K562 (cell line): ENCODE measurements around the gene GUCA2B. TPM values are rescaled to one million over a fixed set of nuclear protein-coding genes. Genes with fewer than 3 reads are reported as not detected.

ENCODE experiments used
- ATAC-seq: fragments of 200-7000 bp; cut with Tn5 transposase; 3 replicates; pipeline ENCODE4 v1.9.1; 2020; ENCODE audit warnings: moderate library complexity
- BruUV-seq: library from RNA; stranded (reverse); fragments of 400-500 nt; replicated peaks from 2 replicates; lab custom pipeline; 2021; lab: Mats Ljungman, UMichigan
- CTCF ChIA-PET: fragments of 300-600 bp; formaldehyde crosslinking; extraction: SDS; loops from one replicate; lab custom pipeline; 2021; ENCODE audit warnings: low intra/inter-chr PET ratio; lab: Yijun Ruan, JAX
- POLR2A ChIA-PET: fragments of 300-600, 350-650 bp; sonication (Branson Sonifier 250); formaldehyde crosslinking; extraction: SDS; loops from one replicate; lab custom pipeline; 2021; ENCODE audit warnings: antibody characterized with exemption, inconsistent platforms; lab: Yijun Ruan, JAX
- DNase-seq, 4 experiments: peaks; one replicate each; pipeline versions ENCODE4 v3.0.0 to v3.0.0-alpha.2; 2011 to 2018; ENCODE audit warnings: low spot score in 3 of 4, mixed read lengths in 3 of 4; ENCODE audit errors: extremely low read depth in 1 of 4
- FAIRE-seq: peaks from 2 replicates; lab custom pipeline; 2011; peaks lifted over from hg19 to GRCh38; lab: Jason Lieb, UNC
- H2AFZ ChIP-seq: 2 replicates; pipeline ENCODE4 v1.6.0; 2011; ENCODE audit warnings: low read depth, low read length, control low read depth, inconsistent platforms
- H3K27ac ChIP-seq: fragments of 200-600 bp; 3 replicates; pipeline ENCODE4 v1.8.0; 2011; ENCODE audit warnings: low read depth, mild to moderate bottlenecking, control low read depth, inconsistent platforms, low read length, moderate library complexity, mixed read lengths; ENCODE audit errors: extremely low read depth
- H3K27me3 ChIP-seq, 2 experiments: fragments of 300-600 bp in 1 of 2; 2 replicates in 1 of 2; 3 replicates in 1 of 2; pipeline versions ENCODE4 v1.6.0 to v1.8.0; 2011; ENCODE audit warnings: inconsistent platforms in 2 of 2, low read length in 2 of 2, mild to moderate bottlenecking in 1 of 2, mixed read lengths in 1 of 2, moderate library complexity in 1 of 2; ENCODE audit not compliant: control insufficient read depth in 2 of 2, insufficient read depth in 2 of 2
- H3K36me3 ChIP-seq: fragments of 300-600 bp; 3 replicates; pipeline ENCODE4 v1.8.0; 2011; ENCODE audit warnings: mild to moderate bottlenecking, low read length, inconsistent platforms; ENCODE audit not compliant: control insufficient read depth, insufficient read depth
- H3K4me1 ChIP-seq, 2 experiments: fragments of 200-600 bp in 1 of 2; replicated peaks in 1 of 2; 2 replicates in 1 of 2; 3 replicates in 1 of 2; pipeline versions ENCODE4 v1.5.1 to v1.8.0; 2011; ENCODE audit warnings: inconsistent platforms in 2 of 2, low read length in 2 of 2, mild to moderate bottlenecking in 1 of 2, mixed read lengths in 1 of 2, moderate library complexity in 1 of 2; ENCODE audit not compliant: control insufficient read depth in 2 of 2, insufficient read depth in 2 of 2
- H3K4me2 ChIP-seq: 2 replicates; pipeline ENCODE4 v1.6.1; 2011; ENCODE audit warnings: low read length, control low read depth, inconsistent platforms, mixed read lengths; ENCODE audit not compliant: insufficient read depth
- H3K4me3 ChIP-seq: fragments of 200-600 bp; sonication (generic), shearing (Covaris generic); 2 replicates; pipeline ENCODE4 v1.5.1; 2016; ENCODE audit warnings: control low read depth, inconsistent platforms
- H3K79me2 ChIP-seq: fragments of 200-600 bp; 3 replicates; pipeline ENCODE4 v1.8.0; 2011; ENCODE audit warnings: low read length, inconsistent platforms; ENCODE audit not compliant: control insufficient read depth, insufficient read depth
- H3K9ac ChIP-seq, 2 experiments: 2 replicates each; pipeline versions ENCODE4 v1.6.0 to v1.6.1; 2011; ENCODE audit warnings: low read depth in 2 of 2, low read length in 2 of 2, control low read depth in 1 of 2, inconsistent platforms in 1 of 2, mild to moderate bottlenecking in 1 of 2, mixed read lengths in 1 of 2; ENCODE audit not compliant: insufficient read depth in 1 of 2
- H3K9me1 ChIP-seq: one replicate; pipeline ENCODE4 v1.6.0; 2011; ENCODE audit warnings: inconsistent platforms, mild to moderate bottlenecking, low read length, moderate library complexity; ENCODE audit not compliant: control insufficient read depth, insufficient read depth
- H3K9me3 ChIP-seq: replicated peaks from 2 replicates; pipeline ENCODE4 v1.5.1; 2011; ENCODE audit warnings: low read depth, low read length, inconsistent platforms; ENCODE audit not compliant: control insufficient read depth, insufficient read depth
- H4K20me1 ChIP-seq: replicated peaks from 2 replicates; pipeline ENCODE4 v1.6.1; 2011; ENCODE audit warnings: low read length, inconsistent platforms, mixed read lengths; ENCODE audit not compliant: control insufficient read depth, insufficient read depth
- JUND ChIP-seq, 2 experiments: IDR thresholded peaks; 2 replicates in 1 of 2; 3 replicates in 1 of 2; pipeline ENCODE4 v1.6.1; 2011; ENCODE audit warnings: borderline replicate concordance in 2 of 2, low read depth in 2 of 2, low read length in 2 of 2, improper control_type of control experiment in 1 of 2, missing biosample characterization in 1 of 2, missing genetic modification characterization in 1 of 2, missing genetic modification reagents in 1 of 2
- KDM1A ChIP-seq, 2 experiments: fragments of 450-650 bp; IDR thresholded peaks; 2 replicates each; pipeline ENCODE4 v1.6.1; 2016; ENCODE audit warnings: mild to moderate bottlenecking in 2 of 2
- SMARCA4 ChIP-seq: fragments of 450-650 bp; IDR thresholded peaks from 2 replicates; pipeline ENCODE4 v1.6.1; 2016
- SPI1 ChIP-seq: IDR thresholded peaks from 2 replicates; pipeline ENCODE4 v1.6.1; 2011; ENCODE audit warnings: low read depth, low read length, control low read depth, borderline replicate concordance
- WGBS: fragments of 100-300 bp; shearing (Covaris generic); methylation state at CpG from one replicate; pipeline ENCODE4 v1.1.6; 2016; ENCODE audit warnings: low coverage, mixed read lengths; ENCODE audit not compliant: insufficient coverage; ENCODE audit errors: missing lambda C conversion rate; 5-methylcytosine and 5-hydroxymethylcytosine counted together
- in situ Hi-C: fragments of 300-500 bp; cut with MboI; formaldehyde crosslinking; loops from 4 replicates; pipeline ENCODE4 v1.15.0; 2018; ENCODE audit warnings: inconsistent platforms, mixed read lengths
- intact Hi-C: fragments of 100-400 bp; cut with micrococcal nuclease; formaldehyde crosslinking; loops from 2 replicates; pipeline ENCODE4 v1.14.2; 2022
- polyA plus RNA-seq, 8 experiments: library from polyadenylated mRNA; depleted of rRNA in 4 of 8; stranded (reverse) in 5 of 8; unstranded in 3 of 8; fragments of >200 nt; fragmentation: Nextera tagmentation in 2 of 8; fragmentation: Illumina TruSeq in 1 of 8; extraction: Ambion mirVana in 2 of 8; extraction: Trizol in 1 of 8; gene quantifications; 2 replicates each; pipeline versions ENCODE4 v1.2.1 to v1.2.3, GENCODE V29; 2011 to 2014; ENCODE audit warnings: inconsistent platforms in 1 of 8, missing spikeins in 1 of 8
- total RNA-seq, 7 experiments: library from RNA; depleted of rRNA in 6 of 7; stranded (reverse); fragments of >200 nt in 6 of 7; fragmentation: Illumina TruSeq in 2 of 7; extraction: Trizol in 2 of 7; gene quantifications; 2 replicates each; pipeline versions ENCODE4 v1.2.1 to v1.2.3, GENCODE V29; 2011 to 2021; ENCODE audit warnings: low replicate concordance in 1 of 7
- TF ChIP-seq, protein P1 (sequence below): sonication (generic); formaldehyde crosslinking; IDR thresholded peaks from 2 replicates; pipeline ENCODE4 v1.8.1; 2022; ENCODE audit warnings: missing genetic modification reagents
- TF ChIP-seq, protein P2 (sequence below): sonication (generic); formaldehyde crosslinking; IDR thresholded peaks from 2 replicates; pipeline ENCODE4 v1.8.0; 2023; ENCODE audit warnings: missing genetic modification reagents, mild to moderate bottlenecking, borderline replicate concordance

The GUCA2B gene
- total and polyA plus RNA-seq, 9 of the 15 experiments (the other 6 are each of a cell fraction or from before 2014, with no cell fraction given), result not detected

DNA sequence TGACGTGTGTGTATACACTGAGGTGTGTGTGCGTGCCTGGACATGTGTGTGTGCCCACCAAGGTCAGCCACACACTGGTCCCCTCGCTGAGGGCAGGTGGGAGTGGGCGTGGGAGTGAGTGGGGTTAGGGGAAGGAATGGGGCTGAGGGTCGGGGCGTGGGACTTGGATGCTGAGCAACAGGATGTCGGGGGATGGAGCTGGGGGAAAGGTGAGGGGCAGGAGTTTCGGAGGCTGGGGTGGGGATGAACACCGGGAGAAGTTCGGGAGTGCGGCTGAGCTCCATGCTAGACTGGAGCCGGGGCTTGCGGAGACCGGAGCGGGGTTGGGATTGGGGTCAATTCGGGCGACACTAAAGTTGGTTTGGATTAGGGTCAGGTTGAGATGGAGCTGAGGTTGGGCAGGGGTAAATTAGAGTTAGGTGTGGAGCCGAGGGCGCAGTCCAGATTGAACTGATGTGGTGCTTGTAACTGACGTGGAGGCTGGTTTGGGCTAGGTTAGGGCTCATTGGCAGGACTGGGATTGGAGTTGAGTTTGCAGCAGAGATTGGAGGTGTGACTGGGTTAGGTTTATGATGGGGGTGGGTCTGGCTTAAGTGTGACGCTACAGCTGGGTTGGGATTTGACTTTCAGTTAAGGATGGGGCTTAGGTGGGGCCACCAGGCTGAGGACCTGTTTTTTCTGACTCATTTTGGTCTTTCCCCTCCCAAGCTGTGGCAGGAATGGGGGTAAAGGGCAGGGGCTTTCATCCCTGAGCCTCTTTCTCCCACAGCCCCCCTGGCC, 14.6 kb downstream of the GUCA2B start:
- H2AFZ ChIP-seq, result no peak overlapping the region
- H3K27me3 ChIP-seq, result peaks cover 0 to 29% of the 10 kb centered on the region in 2 experiments; a peak in 3 of 5 replicates
- ATAC-seq, result no peak
- WGBS, result 23% methylated on average over 16 of the region's 21 CpGs
- no TSS peak for BruUV-seq
- H3K36me3 ChIP-seq, result no peaks in the 10 kb centered on the region
- no peaks in the 10 kb centered on the region; the same call in 1 of the 2 replicates for H3K9me3 ChIP-seq
- H3K4me1 ChIP-seq, result peaks cover 0 to 16% of the 10 kb centered on the region in 2 experiments; a peak in 2 of 5 replicates
- ChIA-PET POLR2A (interaction anchor here (0.8 kb wide), 1 partner anchor 17 kb away, joined by 4 read pairs; no protein-coding TSS in a partner anchor), CTCF (no interaction called here)
- DNase-seq, result no peak
- no peak overlapping the region for H3K9ac ChIP-seq
- H3K79me2 ChIP-seq, result no peaks in the 10 kb centered on the region
- peaks cover 3% of the 10 kb centered on the region; the same call in 1 of the 2 replicates for H4K20me1 ChIP-seq
- no peak for FAIRE-seq
- H3K4me2 ChIP-seq, result no peak overlapping the region
- H3K27ac ChIP-seq, result no peak overlapping the region
- no peaks in the 10 kb centered on the region for H3K9me1 ChIP-seq
- intact Hi-C loops (no loop called here), in situ Hi-C loops (no loop called here)
- H3K4me3 ChIP-seq, result no peak overlapping the region
- TF ChIP-seq SMARCA4 (no peak), KDM1A (IDR thresholded peaks at IDR 0.05) (peak in 1 of 2 experiments; percentile 60; a peak in 3 of 4 replicates)

DNA sequence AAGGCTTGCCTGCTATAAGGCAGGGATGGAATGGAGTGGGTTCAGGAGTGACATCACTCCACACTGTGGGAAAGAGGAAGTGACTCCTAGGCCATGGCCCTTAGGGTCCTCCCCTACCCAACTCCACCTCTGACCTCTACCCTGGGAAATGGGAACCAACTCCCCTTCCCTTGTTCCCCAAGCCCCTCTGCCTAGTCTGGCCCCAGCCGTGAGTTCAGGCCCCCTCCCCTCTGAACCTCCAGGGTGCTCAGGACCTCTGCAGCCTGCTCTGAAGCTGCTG, 15.1 kb downstream of the GUCA2B start:
- in situ Hi-C loops, result no loop called here
- Histone ChIP-seq H3K4me2 (no peak overlapping the region), H3K79me2 (no peaks in the 10 kb centered on the region), H3K9me3 (no peaks in the 10 kb centered on the region; the same call in 1 of the 2 replicates), H3K9me1 (no peaks in the 10 kb centered on the region), H3K9ac (no peak overlapping the region), H3K4me1 (peaks cover 0 to 16% of the 10 kb centered on the region in 2 experiments; a peak in 2 of 5 replicates), H3K27me3 (peaks cover 0 to 24% of the 10 kb centered on the region in 2 experiments; a peak in 3 of 5 replicates), H3K4me3 (no peak overlapping the region), H3K36me3 (no peaks in the 10 kb centered on the region), H3K27ac (no peak overlapping the region), H4K20me1 (peaks cover 8% of the 10 kb centered on the region; the same call in 1 of the 2 replicates), H2AFZ (no peak overlapping the region)
- FAIRE-seq (no peak), ATAC-seq (0 out of 3 replicates have a peak, but pooled peaks have one; percentile 36), DNase-seq (no peak)
- POLR2A ChIA-PET, result no interaction called here
- intact Hi-C loops, result no loop called here
- BruUV-seq, result no TSS peak
- CTCF ChIA-PET, result no interaction called here
- WGBS, result 0% methylated on average over 1 of the region's 1 CpG
- TF ChIP-seq JUND (IDR thresholded peaks at IDR 0.05; ENCODE audit: borderline replicate concordance, low read depth, low read length) (0 out of 2 replicates have a peak, but pooled peaks have one; percentile 14), JUND (tag; IDR thresholded peaks at IDR 0.05; ENCODE audit: borderline replicate concordance, low read depth, low read length) (peak; percentile 40; the same call in 1 of the 3 replicates), SPI1 (peak; percentile 94)
- TF ChIP-seq, protein P1, sequence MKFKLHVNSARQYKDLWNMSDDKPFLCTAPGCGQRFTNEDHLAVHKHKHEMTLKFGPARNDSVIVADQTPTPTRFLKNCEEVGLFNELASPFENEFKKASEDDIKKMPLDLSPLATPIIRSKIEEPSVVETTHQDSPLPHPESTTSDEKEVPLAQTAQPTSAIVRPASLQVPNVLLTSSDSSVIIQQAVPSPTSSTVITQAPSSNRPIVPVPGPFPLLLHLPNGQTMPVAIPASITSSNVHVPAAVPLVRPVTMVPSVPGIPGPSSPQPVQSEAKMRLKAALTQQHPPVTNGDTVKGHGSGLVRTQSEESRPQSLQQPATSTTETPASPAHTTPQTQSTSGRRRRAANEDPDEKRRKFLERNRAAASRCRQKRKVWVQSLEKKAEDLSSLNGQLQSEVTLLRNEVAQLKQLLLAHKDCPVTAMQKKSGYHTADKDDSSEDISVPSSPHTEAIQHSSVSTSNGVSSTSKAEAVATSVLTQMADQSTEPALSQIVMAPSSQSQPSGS (CRISPR knock-in tag), result no peak
- TF ChIP-seq, protein P2, sequence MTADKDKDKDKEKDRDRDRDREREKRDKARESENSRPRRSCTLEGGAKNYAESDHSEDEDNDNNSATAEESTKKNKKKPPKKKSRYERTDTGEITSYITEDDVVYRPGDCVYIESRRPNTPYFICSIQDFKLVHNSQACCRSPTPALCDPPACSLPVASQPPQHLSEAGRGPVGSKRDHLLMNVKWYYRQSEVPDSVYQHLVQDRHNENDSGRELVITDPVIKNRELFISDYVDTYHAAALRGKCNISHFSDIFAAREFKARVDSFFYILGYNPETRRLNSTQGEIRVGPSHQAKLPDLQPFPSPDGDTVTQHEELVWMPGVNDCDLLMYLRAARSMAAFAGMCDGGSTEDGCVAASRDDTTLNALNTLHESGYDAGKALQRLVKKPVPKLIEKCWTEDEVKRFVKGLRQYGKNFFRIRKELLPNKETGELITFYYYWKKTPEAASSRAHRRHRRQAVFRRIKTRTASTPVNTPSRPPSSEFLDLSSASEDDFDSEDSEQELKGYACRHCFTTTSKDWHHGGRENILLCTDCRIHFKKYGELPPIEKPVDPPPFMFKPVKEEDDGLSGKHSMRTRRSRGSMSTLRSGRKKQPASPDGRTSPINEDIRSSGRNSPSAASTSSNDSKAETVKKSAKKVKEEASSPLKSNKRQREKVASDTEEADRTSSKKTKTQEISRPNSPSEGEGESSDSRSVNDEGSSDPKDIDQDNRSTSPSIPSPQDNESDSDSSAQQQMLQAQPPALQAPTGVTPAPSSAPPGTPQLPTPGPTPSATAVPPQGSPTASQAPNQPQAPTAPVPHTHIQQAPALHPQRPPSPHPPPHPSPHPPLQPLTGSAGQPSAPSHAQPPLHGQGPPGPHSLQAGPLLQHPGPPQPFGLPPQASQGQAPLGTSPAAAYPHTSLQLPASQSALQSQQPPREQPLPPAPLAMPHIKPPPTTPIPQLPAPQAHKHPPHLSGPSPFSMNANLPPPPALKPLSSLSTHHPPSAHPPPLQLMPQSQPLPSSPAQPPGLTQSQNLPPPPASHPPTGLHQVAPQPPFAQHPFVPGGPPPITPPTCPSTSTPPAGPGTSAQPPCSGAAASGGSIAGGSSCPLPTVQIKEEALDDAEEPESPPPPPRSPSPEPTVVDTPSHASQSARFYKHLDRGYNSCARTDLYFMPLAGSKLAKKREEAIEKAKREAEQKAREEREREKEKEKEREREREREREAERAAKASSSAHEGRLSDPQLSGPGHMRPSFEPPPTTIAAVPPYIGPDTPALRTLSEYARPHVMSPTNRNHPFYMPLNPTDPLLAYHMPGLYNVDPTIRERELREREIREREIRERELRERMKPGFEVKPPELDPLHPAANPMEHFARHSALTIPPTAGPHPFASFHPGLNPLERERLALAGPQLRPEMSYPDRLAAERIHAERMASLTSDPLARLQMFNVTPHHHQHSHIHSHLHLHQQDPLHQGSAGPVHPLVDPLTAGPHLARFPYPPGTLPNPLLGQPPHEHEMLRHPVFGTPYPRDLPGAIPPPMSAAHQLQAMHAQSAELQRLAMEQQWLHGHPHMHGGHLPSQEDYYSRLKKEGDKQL (CRISPR knock-in tag), result no peak
